GM18505 (cell line): ENCODE measurements around the gene DUSP23.
A peak's percentile ranks its signal among the peaks of the same experiment; 100 is the strongest.

Source experiments
- ATAC-seq: cut with Tn5 transposase; IDR thresholded peaks from one replicate; pipeline ENCODE4 v1.9.1; 2021; ENCODE audit not compliant: unreplicated experiment
- POLR2A ChIP-seq: IDR thresholded peaks from 4 replicates; pipeline ENCODE4 v1.6.1; 2011; ENCODE audit warnings: borderline replicate concordance; ENCODE audit not compliant: insufficient read depth, insufficient read length; ENCODE audit errors: extremely low read depth

Gene DUSP23

GRCh38 chr1:159798893-159799292, 18.1 kb downstream of the DUSP23 start:
- no peak for ATAC-seq
- TF ChIP-seq POLR2A: no peak

GRCh38 chr1:159799446-159799985, 18.8 kb downstream of the DUSP23 start:
- no peak for TF ChIP-seq POLR2A
- no peak for ATAC-seq

GRCh38 chr1:159800177-159800930, 19.6 kb downstream of the DUSP23 start:
- TF ChIP-seq POLR2A: no peak
- peak; percentile 58 for ATAC-seq

GRCh38 chr1:159802111-159802510, 21.3 kb downstream of the DUSP23 start, which contains the start of gene FCRL6:
Gene FCRL6 (plus strand): TSS chr1:159802360. CDS start chr1:159802425, 65 bp downstream.
- ATAC-seq: no peak
- TF ChIP-seq POLR2A: no peak

- TF ChIP-seq POLR2A: no peak
- no peak for ATAC-seq
These were observed 23.4 kb downstream of the DUSP23 start for GRCh38 chr1:159803956-159804689.

GRCh38 chr1:159804924-159805323, 24.2 kb downstream of the DUSP23 start:
- no peak for TF ChIP-seq POLR2A
- no peak for ATAC-seq

GRCh38 chr1:159815926-159816325, 35.2 kb downstream of the DUSP23 start:
- ATAC-seq: no peak
- TF ChIP-seq POLR2A: no peak

- ATAC-seq: no peak
- TF ChIP-seq POLR2A: no peak
These were observed 36.7 kb downstream of the DUSP23 start for GRCh38 chr1:159817276-159818041.

- no peak for ATAC-seq
- TF ChIP-seq POLR2A: no peak
These were observed 40.6 kb downstream of the DUSP23 start for GRCh38 chr1:159821171-159821867.

- ATAC-seq: no peak
- TF ChIP-seq POLR2A: no peak
These were observed 42.6 kb downstream of the DUSP23 start for GRCh38 chr1:159823406-159823805.

GRCh38 chr1:159825564-159825963, 44.8 kb downstream of the DUSP23 start:
- ATAC-seq: no peak
- no peak for TF ChIP-seq POLR2A

- no peak for TF ChIP-seq POLR2A
- ATAC-seq: no peak
These were observed 45.8 kb downstream of the DUSP23 start, which contains the start of gene SLAMF8 for GRCh38 chr1:159826441-159827101. Gene SLAMF8 (plus strand): TSS chr1:159826873. CDS start chr1:159826899, 26 bp downstream.
